K562 (cell line): ENCODE measurements around the gene GFRA1. TPM values are rescaled to one million over a fixed set of nuclear protein-coding genes. Genes with fewer than 3 reads are reported as not detected.

Source experiments
- ATAC-seq: fragments of 200-7000 bp; cut with Tn5 transposase; 3 replicates; pipeline ENCODE4 v1.9.1; 2020; ENCODE audit warnings: moderate library complexity
- BruUV-seq: library from RNA; stranded (reverse); fragments of 400-500 nt; replicated peaks from 2 replicates; lab custom pipeline; 2021; lab: Mats Ljungman, UMichigan
- CTCF ChIA-PET: fragments of 300-600 bp; formaldehyde crosslinking; extraction: SDS; loops from one replicate; lab custom pipeline; 2021; ENCODE audit warnings: low intra/inter-chr PET ratio; lab: Yijun Ruan, JAX
- POLR2A ChIA-PET: fragments of 300-600, 350-650 bp; sonication (Branson Sonifier 250); formaldehyde crosslinking; extraction: SDS; loops from one replicate; lab custom pipeline; 2021; ENCODE audit warnings: antibody characterized with exemption, inconsistent platforms; lab: Yijun Ruan, JAX
- DNase-seq, 4 experiments: peaks; one replicate each; pipeline versions ENCODE4 v3.0.0 to v3.0.0-alpha.2; 2011 to 2018; ENCODE audit warnings: low spot score in 3 of 4, mixed read lengths in 3 of 4; ENCODE audit errors: extremely low read depth in 1 of 4
- FAIRE-seq: peaks from 2 replicates; lab custom pipeline; 2011; peaks lifted over from hg19 to GRCh38; lab: Jason Lieb, UNC
- H2AFZ ChIP-seq: 2 replicates; pipeline ENCODE4 v1.6.0; 2011; ENCODE audit warnings: low read depth, low read length, control low read depth, inconsistent platforms
- H3K27ac ChIP-seq: fragments of 200-600 bp; 3 replicates; pipeline ENCODE4 v1.8.0; 2011; ENCODE audit warnings: low read depth, mild to moderate bottlenecking, control low read depth, inconsistent platforms, low read length, moderate library complexity, mixed read lengths; ENCODE audit errors: extremely low read depth
- H3K27me3 ChIP-seq, 2 experiments: fragments of 300-600 bp in 1 of 2; 2 replicates in 1 of 2; 3 replicates in 1 of 2; pipeline versions ENCODE4 v1.6.0 to v1.8.0; 2011; ENCODE audit warnings: inconsistent platforms in 2 of 2, low read length in 2 of 2, mild to moderate bottlenecking in 1 of 2, mixed read lengths in 1 of 2, moderate library complexity in 1 of 2; ENCODE audit not compliant: control insufficient read depth in 2 of 2, insufficient read depth in 2 of 2
- H3K36me3 ChIP-seq: fragments of 300-600 bp; 3 replicates; pipeline ENCODE4 v1.8.0; 2011; ENCODE audit warnings: mild to moderate bottlenecking, low read length, inconsistent platforms; ENCODE audit not compliant: control insufficient read depth, insufficient read depth
- H3K4me1 ChIP-seq, 2 experiments: fragments of 200-600 bp in 1 of 2; replicated peaks in 1 of 2; 2 replicates in 1 of 2; 3 replicates in 1 of 2; pipeline versions ENCODE4 v1.5.1 to v1.8.0; 2011; ENCODE audit warnings: inconsistent platforms in 2 of 2, low read length in 2 of 2, mild to moderate bottlenecking in 1 of 2, mixed read lengths in 1 of 2, moderate library complexity in 1 of 2; ENCODE audit not compliant: control insufficient read depth in 2 of 2, insufficient read depth in 2 of 2
- H3K4me2 ChIP-seq: 2 replicates; pipeline ENCODE4 v1.6.1; 2011; ENCODE audit warnings: low read length, control low read depth, inconsistent platforms, mixed read lengths; ENCODE audit not compliant: insufficient read depth
- H3K4me3 ChIP-seq: fragments of 200-600 bp; sonication (generic), shearing (Covaris generic); 2 replicates; pipeline ENCODE4 v1.5.1; 2016; ENCODE audit warnings: control low read depth, inconsistent platforms
- H3K79me2 ChIP-seq: fragments of 200-600 bp; 3 replicates; pipeline ENCODE4 v1.8.0; 2011; ENCODE audit warnings: low read length, inconsistent platforms; ENCODE audit not compliant: control insufficient read depth, insufficient read depth
- H3K9ac ChIP-seq, 2 experiments: 2 replicates each; pipeline versions ENCODE4 v1.6.0 to v1.6.1; 2011; ENCODE audit warnings: low read depth in 2 of 2, low read length in 2 of 2, control low read depth in 1 of 2, inconsistent platforms in 1 of 2, mild to moderate bottlenecking in 1 of 2, mixed read lengths in 1 of 2; ENCODE audit not compliant: insufficient read depth in 1 of 2
- H3K9me1 ChIP-seq: one replicate; pipeline ENCODE4 v1.6.0; 2011; ENCODE audit warnings: inconsistent platforms, mild to moderate bottlenecking, low read length, moderate library complexity; ENCODE audit not compliant: control insufficient read depth, insufficient read depth
- H3K9me3 ChIP-seq: replicated peaks from 2 replicates; pipeline ENCODE4 v1.5.1; 2011; ENCODE audit warnings: low read depth, low read length, inconsistent platforms; ENCODE audit not compliant: control insufficient read depth, insufficient read depth
- H4K20me1 ChIP-seq: replicated peaks from 2 replicates; pipeline ENCODE4 v1.6.1; 2011; ENCODE audit warnings: low read length, inconsistent platforms, mixed read lengths; ENCODE audit not compliant: control insufficient read depth, insufficient read depth
- BRF2 ChIP-seq: IDR thresholded peaks from 3 replicates; pipeline ENCODE4 v1.6.1; 2011; ENCODE audit warnings: borderline replicate concordance, mild to moderate bottlenecking; ENCODE audit not compliant: insufficient read length, insufficient read depth
- CTCFL ChIP-seq: IDR thresholded peaks from 2 replicates; pipeline ENCODE4 v1.6.1; 2011; ENCODE audit warnings: borderline replicate concordance, low read depth, mild to moderate bottlenecking, moderate library complexity, low read length; ENCODE audit not compliant: insufficient read depth, poor library complexity, severe bottlenecking
- KHSRP ChIP-seq: fragments of 450-650 bp; IDR thresholded peaks from 2 replicates; pipeline ENCODE4 v1.6.1; 2017
- RBM25 ChIP-seq: fragments of 200-400 bp; formaldehyde crosslinking; IDR thresholded peaks from 2 replicates; pipeline ENCODE4 v1.6.1; 2018; ENCODE audit warnings: low read length, low read depth, moderate library complexity; ENCODE audit not compliant: severe bottlenecking
- SMARCE1 ChIP-seq: fragments of 450-650 bp; IDR thresholded peaks from 2 replicates; pipeline ENCODE4 v1.7.1; 2016; ENCODE audit warnings: mild to moderate bottlenecking
- SREBF1 ChIP-seq: fragments of 150-350 bp; IDR thresholded peaks from 2 replicates; pipeline ENCODE4 v1.6.1; 2014; ENCODE audit warnings: antibody characterized with exemption, low read depth, low read length, borderline replicate concordance
- ZNF589 ChIP-seq: fragments of 200-800 bp; sonication (Bioruptor generic); IDR thresholded peaks from 2 replicates; pipeline ENCODE4 v1.6.1; 2016; ENCODE audit warnings: low read depth, missing genetic modification characterization, missing compliant biosample characterization
- WGBS: fragments of 100-300 bp; shearing (Covaris generic); methylation state at CpG from one replicate; pipeline ENCODE4 v1.1.6; 2016; ENCODE audit warnings: low coverage, mixed read lengths; ENCODE audit not compliant: insufficient coverage; ENCODE audit errors: missing lambda C conversion rate; 5-methylcytosine and 5-hydroxymethylcytosine counted together
- in situ Hi-C: fragments of 300-500 bp; cut with MboI; formaldehyde crosslinking; loops from 4 replicates; pipeline ENCODE4 v1.15.0; 2018; ENCODE audit warnings: inconsistent platforms, mixed read lengths
- intact Hi-C: fragments of 100-400 bp; cut with micrococcal nuclease; formaldehyde crosslinking; loops from 2 replicates; pipeline ENCODE4 v1.14.2; 2022
- polyA plus RNA-seq, 8 experiments: library from polyadenylated mRNA; depleted of rRNA in 4 of 8; stranded (reverse) in 5 of 8; unstranded in 3 of 8; fragments of >200 nt; fragmentation: Nextera tagmentation in 2 of 8; fragmentation: Illumina TruSeq in 1 of 8; extraction: Ambion mirVana in 2 of 8; extraction: Trizol in 1 of 8; gene quantifications; 2 replicates each; pipeline versions ENCODE4 v1.2.1 to v1.2.3, GENCODE V29; 2011 to 2014; ENCODE audit warnings: inconsistent platforms in 1 of 8, missing spikeins in 1 of 8
- total RNA-seq, 7 experiments: library from RNA; depleted of rRNA in 6 of 7; stranded (reverse); fragments of >200 nt in 6 of 7; fragmentation: Illumina TruSeq in 2 of 7; extraction: Trizol in 2 of 7; gene quantifications; 2 replicates each; pipeline versions ENCODE4 v1.2.1 to v1.2.3, GENCODE V29; 2011 to 2021; ENCODE audit warnings: low replicate concordance in 1 of 7

The GFRA1 gene
- total and polyA plus RNA-seq, 9 of the 15 experiments (the other 6 are each of a cell fraction or from before 2014, with no cell fraction given), result 0.04 TPM; not detected in 8

- no peak for TF ChIP-seq CTCFL
- no peak for TF ChIP-seq RBM25
- TF ChIP-seq KHSRP, result no peak
- TF ChIP-seq SREBF1, result no peak
- TF ChIP-seq BRF2, result no peak
- TF ChIP-seq SMARCE1, result no peak
These were observed 200.0 kb downstream of the GFRA1 start (continued) for GRCh38 chr10:116073001-116073400.

- Histone ChIP-seq H3K9me3 (no peaks in the 10 kb centered on the region), H3K27me3 (no peaks in the 10 kb centered on the region), H2AFZ (no peak overlapping the region), H3K4me1 (no peaks in the 10 kb centered on the region), H4K20me1 (no peaks in the 10 kb centered on the region), H3K36me3 (no peaks in the 10 kb centered on the region), H3K4me3 (no peak overlapping the region), H3K9ac (no peak overlapping the region), H3K27ac (no peak overlapping the region), H3K79me2 (no peaks in the 10 kb centered on the region), H3K9me1 (no peaks in the 10 kb centered on the region), H3K4me2 (no peak overlapping the region)
- BruUV-seq, result no TSS peak
- no peak for DNase-seq
- intact Hi-C loops, result no loop called here
- CTCF ChIA-PET, result no interaction called here
- in situ Hi-C loops, result no loop called here
- POLR2A ChIA-PET, result no interaction called here
- WGBS, result 0% methylated on average over 5 of the region's 5 CpGs
- ATAC-seq, result no peak
- TF ChIP-seq ZNF589 (CRISPR knock-in tag), result no peak
- no peak for FAIRE-seq
These were observed 201.4 kb downstream of the GFRA1 start for GRCh38 chr10:116071453-116072148.
